PC-9 (cell line): Measurements from ENCODE around the gene CRYGN. TPM values are rescaled to one million over a fixed set of nuclear protein-coding genes. Genes with fewer than 3 reads are reported as not detected.

ENCODE experiments used
- BruUV-seq: library from RNA; stranded (reverse); fragments of 400-500 nt; replicated peaks from 2 replicates; lab custom pipeline; 2021; lab: Mats Ljungman, UMichigan
- CTCF ChIA-PET: fragments of 300-600 bp; sonication (Branson Sonifier 250); formaldehyde crosslinking; loops from one replicate; lab custom pipeline; 2022; ENCODE audit warnings: antibody characterized with exemption; lab: Charles Lee
- POLR2A ChIA-PET: fragments of 300-600 bp; sonication (Branson Sonifier 250); formaldehyde crosslinking; loops from one replicate; lab custom pipeline; 2022; ENCODE audit warnings: antibody characterized with exemption; ENCODE audit not compliant: unreplicated experiment; lab: Charles Lee
- DNase-seq, 2 experiments: peaks; one replicate each; pipeline versions ENCODE4 v3.0.0 to v3.0.0-alpha.2; 2015 to 2022; ENCODE audit warnings: mixed read lengths in 1 of 2
- H2AFZ ChIP-seq: fragments of 200-600 bp; sonication (generic); 2 replicates; pipeline ENCODE4 v1.8.1; 2017; ENCODE audit warnings: antibody characterized with exemption
- H3F3A ChIP-seq: fragments of 200-600 bp; sonication (generic); 2 replicates; pipeline ENCODE4 v1.8.1; 2017; ENCODE audit warnings: antibody characterized with exemption, mild to moderate bottlenecking, low read depth; ENCODE audit not compliant: insufficient read depth
- H3K27ac ChIP-seq: fragments of 200-600 bp; sonication (generic); 2 replicates; pipeline ENCODE4 v1.6.1; 2016; ENCODE audit warnings: mixed run types
- H3K27me3 ChIP-seq: fragments of 200-600 bp; sonication (generic); 2 replicates; pipeline ENCODE4 v1.6.1; 2016; ENCODE audit warnings: low read depth, mixed run types; ENCODE audit not compliant: insufficient read depth
- H3K36me3 ChIP-seq: fragments of 200-600 bp; sonication (generic); 2 replicates; pipeline ENCODE4 v1.6.1; 2016; ENCODE audit warnings: low read depth, mixed run types
- H3K4me1 ChIP-seq: fragments of 200-600 bp; sonication (generic); replicated peaks from 2 replicates; pipeline ENCODE4 v1.6.1; 2016; ENCODE audit warnings: mixed run types; ENCODE audit not compliant: insufficient read depth
- H3K4me2 ChIP-seq: fragments of 200-600 bp; sonication (generic); 2 replicates; pipeline ENCODE4 v1.6.1; 2017; ENCODE audit warnings: mixed run types
- H3K4me3 ChIP-seq: fragments of 200-600 bp; sonication (generic); 2 replicates; pipeline ENCODE4 v1.6.1; 2016; ENCODE audit warnings: mixed run types
- H3K79me2 ChIP-seq: fragments of 200-600 bp; sonication (generic); 2 replicates; pipeline ENCODE4 v1.6.1; 2017; ENCODE audit warnings: low read depth, mixed run types
- H3K9me2 ChIP-seq: fragments of 200-600 bp; sonication (generic); 2 replicates; pipeline ENCODE4 v1.8.1; 2017; ENCODE audit warnings: mild to moderate bottlenecking; ENCODE audit not compliant: insufficient read depth
- H3K9me3 ChIP-seq: fragments of 200-600 bp; sonication (generic); 2 replicates; pipeline ENCODE4 v1.8.1; 2016; ENCODE audit warnings: low read depth; ENCODE audit not compliant: insufficient read depth
- H4K20me1 ChIP-seq: fragments of 200-600 bp; sonication (generic); 2 replicates; pipeline ENCODE4 v1.8.1; 2017; ENCODE audit not compliant: insufficient read depth
- CTCF ChIP-seq: fragments of 200-600 bp; sonication (generic); conservative IDR thresholded peaks from 2 replicates; pipeline ENCODE4 v1.6.1; 2017; ENCODE audit warnings: mixed run types, antibody characterized with exemption, mild to moderate bottlenecking, moderate library complexity
- EZH2 ChIP-seq: fragments of 200-600 bp; sonication (generic); IDR thresholded peaks from 2 replicates; pipeline ENCODE4 v1.8.0; 2017; ENCODE audit warnings: antibody characterized with exemption, low read depth
- intact Hi-C: fragments of 100-400 bp; cut with micrococcal nuclease; formaldehyde crosslinking; loops from one replicate; pipeline ENCODE4 v1.10.0; 2022; ENCODE audit not compliant: unreplicated experiment
- total RNA-seq: library from RNA; stranded (reverse); gene quantifications from 2 replicates; pipeline ENCODE4 v1.2.3, GENCODE V29; 2021

CRYGN gene
- total RNA-seq, 1 experiment from 2014 or later: 1.0 TPM

- DNase-seq: no peak
- H4K20me1 ChIP-seq: no peaks in the 10 kb centered on the region
- no peaks in the 10 kb centered on the region for H3K79me2 ChIP-seq
- POLR2A ChIA-PET: no interaction called here
- H3K27me3 ChIP-seq: no peaks in the 10 kb centered on the region
- no peaks in the 10 kb centered on the region for H3K9me3 ChIP-seq
- no peaks in the 10 kb centered on the region for H3K9me2 ChIP-seq
- BruUV-seq: no TSS peak
- intact Hi-C loops: no loop called here
- no peak overlapping the region for H3K4me3 ChIP-seq
- peaks cover 5% of the 10 kb centered on the region for H3K4me1 ChIP-seq
- H2AFZ ChIP-seq: no peak overlapping the region
- no peaks in the 10 kb centered on the region for H3F3A ChIP-seq
- CTCF ChIA-PET: no interaction called here
- no peaks in the 10 kb centered on the region for H3K36me3 ChIP-seq
- no peak overlapping the region for H3K27ac ChIP-seq
- H3K4me2 ChIP-seq: no peak overlapping the region
- TF ChIP-seq EZH2 (no peak), CTCF (no peak)
Observed at GRCh38 chr7:151391358-151391730, 48.6 kb downstream of the CRYGN start.

- DNase-seq: no peak
- H4K20me1 ChIP-seq: no peaks in the 10 kb centered on the region
- ChIA-PET CTCF (no interaction called here), POLR2A (no interaction called here)
- BruUV-seq: no TSS peak
- H3K4me2 ChIP-seq: no peak overlapping the region
- peaks cover 8% of the 10 kb centered on the region for H3K4me1 ChIP-seq
- no peaks in the 10 kb centered on the region for H3K79me2 ChIP-seq
- H3K9me2 ChIP-seq: no peaks in the 10 kb centered on the region
- no peaks in the 10 kb centered on the region for H3K9me3 ChIP-seq
- no peaks in the 10 kb centered on the region for H3F3A ChIP-seq
- H3K27me3 ChIP-seq: no peaks in the 10 kb centered on the region
- intact Hi-C loops: no loop called here
- no peak overlapping the region for H3K27ac ChIP-seq
- H3K36me3 ChIP-seq: no peaks in the 10 kb centered on the region
- TF ChIP-seq EZH2: no peak
- no peak for TF ChIP-seq CTCF
- H3K4me3 ChIP-seq: no peak overlapping the region
- H2AFZ ChIP-seq: no peak overlapping the region
Observed at GRCh38 chr7:151390598-151391357, 49.2 kb downstream of the CRYGN start.

GRCh38 chr7:151389768-151390597 is 50.0 kb downstream of the CRYGN start:
- ChIA-PET POLR2A (no interaction called here), CTCF (no interaction called here)
- no peak overlapping the region for H3K4me2 ChIP-seq
- H2AFZ ChIP-seq: no peak overlapping the region
- H3K4me1 ChIP-seq: peaks cover 8% of the 10 kb centered on the region
- H3K27ac ChIP-seq: no peak overlapping the region
- H3K36me3 ChIP-seq: no peaks in the 10 kb centered on the region
- H3K9me2 ChIP-seq: no peaks in the 10 kb centered on the region
- H4K20me1 ChIP-seq: no peaks in the 10 kb centered on the region
- no TSS peak for BruUV-seq
- H3K4me3 ChIP-seq: no peak overlapping the region
- intact Hi-C loops: no loop called here
- TF ChIP-seq EZH2 (no peak), CTCF (no peak)
- H3K79me2 ChIP-seq: no peaks in the 10 kb centered on the region
- H3K9me3 ChIP-seq: no peaks in the 10 kb centered on the region
- DNase-seq: no peak
- no peaks in the 10 kb centered on the region for H3K27me3 ChIP-seq
- no peaks in the 10 kb centered on the region for H3F3A ChIP-seq
